CD4-positive, CD25-positive, alpha-beta regulatory T cell (primary cell): ENCODE results near the gene PPP6C. TPM values are rescaled to one million over a fixed set of nuclear protein-coding genes. Genes with fewer than 3 reads are reported as not detected.
A peak's percentile ranks its signal among the peaks of the same experiment; 100 is the strongest.

Experiments used
- ATAC-seq, 2 donors: fragments of 150-1000 bp; cut with Tn5 transposase; one replicate each; pipeline ENCODE4 v1.10.0; 2021; ENCODE audit warnings: low read depth in 2 of 2, moderate number of reproducible peaks in 2 of 2, moderate library complexity in 1 of 2
- DNase-seq, 3 donors: peaks; one replicate each; pipeline versions ENCODE4 v3.0.0 to v3.0.0-alpha.2; 2012 to 2022; ENCODE audit warnings: mixed read lengths in 1 of 3
- H3K27ac ChIP-seq: one replicate; pipeline ENCODE4 v1.7.0; 2013; ENCODE audit warnings: mild to moderate bottlenecking, low read length; ENCODE audit not compliant: insufficient read depth, poor library complexity, severe bottlenecking
- H3K27me3 ChIP-seq: one replicate; pipeline ENCODE4 v1.7.0; 2013; ENCODE audit warnings: low read length; ENCODE audit not compliant: control insufficient read depth, insufficient read depth
- H3K36me3 ChIP-seq: one replicate; pipeline ENCODE4 v1.7.0; 2013; ENCODE audit warnings: mild to moderate bottlenecking, low read length, moderate library complexity; ENCODE audit not compliant: control insufficient read depth, insufficient read depth
- H3K4me1 ChIP-seq: 2 replicates; pipeline ENCODE4 v1.7.0; 2013; ENCODE audit warnings: mild to moderate bottlenecking, low read length; ENCODE audit not compliant: insufficient read depth, control insufficient read depth, poor library complexity, severe bottlenecking
- H3K4me3 ChIP-seq: one replicate; pipeline ENCODE4 v1.7.0; 2013; ENCODE audit warnings: low read depth, mild to moderate bottlenecking, low read length, moderate library complexity
- H3K9me3 ChIP-seq, 2 experiments: 1 replicate in 1 of 2; 2 replicates in 1 of 2; pipeline ENCODE4 v1.7.0; 2013; ENCODE audit warnings: low read length in 2 of 2, mild to moderate bottlenecking in 1 of 2, moderate library complexity in 1 of 2; ENCODE audit not compliant: control insufficient read depth in 2 of 2
- H3K27ac Mint-ChIP-seq, 3 donors: one replicate each; pipeline ENCODE4 v1.8.0; 2020 to 2022; ENCODE audit warnings: mild to moderate bottlenecking in 3 of 3, mixed read lengths in 3 of 3, moderate library complexity in 2 of 3
- H3K27me3 Mint-ChIP-seq: one replicate; pipeline ENCODE4 v1.8.0; 2022; ENCODE audit warnings: mild to moderate bottlenecking, mixed read lengths
- H3K36me3 Mint-ChIP-seq: one replicate; pipeline ENCODE4 v1.8.0; 2020; ENCODE audit warnings: mixed read lengths
- H3K4me1 Mint-ChIP-seq, 4 donors: one replicate each; pipeline ENCODE4 v1.8.0; 2020 to 2022; ENCODE audit warnings: mixed read lengths in 4 of 4, mild to moderate bottlenecking in 1 of 4
- H3K4me3 Mint-ChIP-seq, 4 donors: one replicate each; pipeline ENCODE4 v1.8.0; 2020 to 2022; ENCODE audit warnings: mild to moderate bottlenecking in 4 of 4, mixed read lengths in 4 of 4, moderate library complexity in 3 of 4
- H3K9me3 Mint-ChIP-seq, 7 donors: one replicate each; pipeline ENCODE4 v1.8.0; 2020 to 2022; ENCODE audit warnings: mixed read lengths in 7 of 7, mild to moderate bottlenecking in 3 of 7, moderate library complexity in 2 of 7
- polyA plus RNA-seq, 4 donors: library from polyadenylated mRNA; unstranded; fragments of 300-500 nt; fragmentation: Illumina TruSeq; gene quantifications; one replicate each; pipeline ENCODE4 v1.2.3, GENCODE V29; 2021
- total RNA-seq: library from RNA; stranded (reverse); gene quantifications from one replicate; pipeline ENCODE4 v1.2.3, GENCODE V29; 2022

PPP6C gene
- total and polyA plus RNA-seq, 5 donors from 2014 or later: 44.6 to 81.6 (median 62.0) TPM

DNA sequence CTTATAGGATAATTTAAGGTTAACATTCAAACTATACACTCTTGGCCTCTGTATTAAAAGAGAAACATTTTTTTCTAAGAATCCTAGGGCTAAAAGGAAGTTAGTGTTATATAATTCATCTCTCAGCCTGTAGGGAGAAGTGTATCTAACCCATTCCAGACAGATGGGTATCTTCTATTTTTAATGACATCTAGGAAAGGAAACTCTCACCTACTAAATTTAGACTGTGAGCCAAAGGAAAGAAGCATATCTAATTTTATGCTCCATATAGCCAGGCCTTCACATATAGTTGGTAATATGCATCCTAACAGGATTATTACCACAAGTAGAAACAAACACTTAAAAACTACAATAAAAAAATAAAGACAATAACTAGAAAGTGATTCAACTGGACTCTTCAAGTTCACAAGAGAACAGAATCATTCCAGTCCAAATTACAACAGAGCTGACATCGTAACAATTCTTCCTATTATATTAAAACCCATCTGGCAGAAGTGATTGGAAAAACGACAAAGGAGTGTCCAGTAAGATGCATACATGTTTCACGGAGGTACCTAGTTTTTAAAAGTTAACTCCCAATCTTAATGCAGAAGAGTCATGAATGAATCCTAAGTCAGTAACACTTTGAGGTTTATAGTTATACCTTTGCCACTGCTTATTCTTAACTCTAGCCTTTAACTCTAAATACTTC lies 85.7 kb downstream of the PPP6C start:
- Mint-ChIP-seq H3K9me3 (no peaks in the 10 kb centered on the region), H3K4me1 (peaks cover 14 to 33% (median 19%) of the 10 kb centered on the region in 4 donors), H3K36me3 (peaks cover 10% of the 10 kb centered on the region), H3K27me3 (no peaks in the 10 kb centered on the region), H3K4me3 (no peak overlapping the region), H3K27ac (peak overlapping the region in 1 of 3 donors; percentile 24)
- no peaks in the 10 kb centered on the region for H3K9me3 ChIP-seq
- no peak overlapping the region for H3K4me3 ChIP-seq
- H3K27ac ChIP-seq: no peak overlapping the region
- ATAC-seq (no peak), DNase-seq (no peak)
- H3K27me3 ChIP-seq: no peaks in the 10 kb centered on the region
- H3K4me1 ChIP-seq: no peaks in the 10 kb centered on the region
- no peaks in the 10 kb centered on the region for H3K36me3 ChIP-seq

GRCh38 chr9:125103021-125103420 lies 86.6 kb downstream of the PPP6C start:
- H3K4me3 Mint-ChIP-seq: no peak overlapping the region
- peak overlapping the region in 2 of 3 donors; percentile 24 to 52 for H3K27ac Mint-ChIP-seq
- no peaks in the 10 kb centered on the region for H3K9me3 Mint-ChIP-seq
- no peak overlapping the region for H3K4me3 ChIP-seq
- DNase-seq: no peak
- no peaks in the 10 kb centered on the region for H3K4me1 ChIP-seq
- no peak overlapping the region for H3K27ac ChIP-seq
- H3K36me3 ChIP-seq: no peaks in the 10 kb centered on the region
- H3K4me1 Mint-ChIP-seq: peaks cover 14 to 33% (median 19%) of the 10 kb centered on the region in 4 donors
- no peaks in the 10 kb centered on the region for H3K27me3 ChIP-seq
- ATAC-seq: no peak
- no peaks in the 10 kb centered on the region for H3K9me3 ChIP-seq
- no peaks in the 10 kb centered on the region for H3K27me3 Mint-ChIP-seq
- H3K36me3 Mint-ChIP-seq: peaks cover 10% of the 10 kb centered on the region

GRCh38 chr9:125100822-125101221 lies 88.8 kb downstream of the PPP6C start:
- Histone ChIP-seq H3K9me3 (peaks cover 4 to 7% of the 10 kb centered on the region in 2 experiments), H3K4me3 (no peak overlapping the region), H3K4me1 (no peaks in the 10 kb centered on the region), H3K27ac (no peak overlapping the region), H3K27me3 (no peaks in the 10 kb centered on the region), H3K36me3 (no peaks in the 10 kb centered on the region)
- Mint-ChIP-seq H3K4me1 (peaks cover 10 to 41% (median 22%) of the 10 kb centered on the region in 4 donors), H3K4me3 (no peak overlapping the region), H3K36me3 (peaks cover 17% of the 10 kb centered on the region), H3K9me3 (peaks cover 0 to 9% (median 2%) of the 10 kb centered on the region in 7 donors), H3K27me3 (no peaks in the 10 kb centered on the region), H3K27ac (peak overlapping the region in 2 of 3 donors; percentile 11 to 50)
- DNase-seq (no peak), ATAC-seq (no peak)

DNA sequence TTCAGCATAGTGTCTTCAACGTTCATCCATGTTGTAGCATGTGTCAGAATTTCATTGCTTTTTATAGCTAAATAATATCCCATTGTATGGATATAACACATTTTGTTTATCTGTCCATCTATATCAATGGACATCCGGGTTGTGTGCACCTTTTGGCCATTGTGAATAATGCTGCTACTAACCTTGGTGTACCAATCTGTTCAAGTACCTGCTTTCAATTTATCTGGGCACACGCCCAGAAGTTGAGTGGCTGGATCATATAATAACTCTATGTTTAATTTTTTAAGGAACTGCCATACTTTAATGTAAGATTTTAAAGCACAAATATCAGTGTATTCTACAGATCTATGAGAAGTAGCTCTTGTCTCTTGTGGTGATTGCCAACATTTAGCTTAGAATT lies 89.8 kb downstream of the PPP6C start:
- DNase-seq (no peak), ATAC-seq (no peak)
- no peak overlapping the region for H3K27ac ChIP-seq
- Mint-ChIP-seq H3K4me3 (no peak overlapping the region), H3K27me3 (no peaks in the 10 kb centered on the region), H3K36me3 (peaks cover 26% of the 10 kb centered on the region), H3K9me3 (peaks cover 0 to 9% (median 3%) of the 10 kb centered on the region in 7 donors), H3K27ac (peak overlapping the region in 1 of 3 donors; percentile 6), H3K4me1 (peaks cover 14 to 38% (median 27%) of the 10 kb centered on the region in 4 donors)
- no peaks in the 10 kb centered on the region for H3K4me1 ChIP-seq
- no peaks in the 10 kb centered on the region for H3K27me3 ChIP-seq
- H3K9me3 ChIP-seq: peaks cover 4 to 7% of the 10 kb centered on the region in 2 experiments
- H3K4me3 ChIP-seq: no peak overlapping the region
- H3K36me3 ChIP-seq: no peaks in the 10 kb centered on the region

Other genes starting within 250 kb of the PPP6C start
- gene GOLGA1, start 248.7 kb downstream of the PPP6C start, total RNA-seq: 29.1 TPM
- 1 to 10 TPM; 4.8 to 7.5 (median 6.3) TPM for gene GOLGA1, start 248.7 kb downstream of the PPP6C start, polyA plus RNA-seq
- gene SCAI, start 46.3 kb downstream of the PPP6C start, total RNA-seq: 11.3 TPM
- gene SCAI, start 46.3 kb downstream of the PPP6C start, polyA plus RNA-seq: 1 to 10 TPM; 1.7 to 4.8 (median 3.7) TPM
- gene RABEPK, start 10.7 kb upstream of the PPP6C start, total RNA-seq: 14.2 TPM
- 10 to 100 TPM; 37.2 to 39.5 (median 38.8) TPM for gene RABEPK, start 10.7 kb upstream of the PPP6C start, polyA plus RNA-seq
- gene HSPA5, start 51.5 kb upstream of the PPP6C start, total RNA-seq: 167 TPM
- 100 to 1,000 TPM; 132 to 156 (median 147) TPM for gene HSPA5, start 51.5 kb upstream of the PPP6C start, polyA plus RNA-seq
- 65.4 TPM for gene GAPVD1, start 72.0 kb upstream of the PPP6C start, total RNA-seq
- gene GAPVD1, start 72.0 kb upstream of the PPP6C start, polyA plus RNA-seq: 10 to 100 TPM; 34.0 to 40.7 (median 35.4) TPM